Mesendoderm (in vitro differentiated cells): ENCODE measurements around the gene STX18.
A peak's percentile ranks its signal among the peaks of the same experiment; 100 is the strongest.

ENCODE experiments used
- DNase-seq: peaks from one replicate; pipeline ENCODE4 v3.0.0; 2013
- H2AK5ac ChIP-seq: 2 replicates; pipeline ENCODE4 v1.6.1; 2013; ENCODE audit warnings: low read length, inconsistent platforms
- H2BK120ac ChIP-seq: 2 replicates; pipeline ENCODE4 v1.6.1; 2013; ENCODE audit warnings: low read depth, mild to moderate bottlenecking, low read length, moderate library complexity, mixed read lengths
- H2BK15ac ChIP-seq: replicated peaks from 2 replicates; pipeline ENCODE4 v1.6.1; 2013; ENCODE audit warnings: low read depth, mild to moderate bottlenecking, moderate library complexity
- H2BK5ac ChIP-seq: 2 replicates; pipeline ENCODE4 v1.6.1; 2013; ENCODE audit warnings: low read length, inconsistent platforms
- H3K18ac ChIP-seq: 2 replicates; pipeline ENCODE4 v1.6.1; 2013; ENCODE audit warnings: mild to moderate bottlenecking, low read length, mixed read lengths
- H3K23ac ChIP-seq: one replicate; pipeline ENCODE4 v1.6.1; 2013; ENCODE audit warnings: low read length
- H3K27ac ChIP-seq: 2 replicates; pipeline ENCODE4 v1.5.1; 2013; ENCODE audit warnings: low read depth, mild to moderate bottlenecking, inconsistent platforms, low read length, moderate library complexity
- H3K27me3 ChIP-seq: 2 replicates; pipeline ENCODE4 v1.6.1; 2013; ENCODE audit warnings: low read length, control low read depth, mild to moderate bottlenecking, inconsistent platforms; ENCODE audit not compliant: insufficient read depth, poor library complexity
- H3K36me3 ChIP-seq: 2 replicates; pipeline ENCODE4 v1.6.1; 2013; ENCODE audit warnings: low read length, inconsistent platforms; ENCODE audit not compliant: control insufficient read depth, insufficient read depth
- H3K4ac ChIP-seq: one replicate; pipeline ENCODE4 v1.6.1; 2013; ENCODE audit warnings: low read depth, mild to moderate bottlenecking, low read length, moderate library complexity
- H3K4me1 ChIP-seq: 2 replicates; pipeline ENCODE4 v1.6.1; 2013; ENCODE audit warnings: low read depth, low read length, inconsistent platforms; ENCODE audit not compliant: control insufficient read depth
- H3K4me2 ChIP-seq: 2 replicates; pipeline ENCODE4 v1.6.1; 2013; ENCODE audit warnings: low read length
- H3K4me3 ChIP-seq: 2 replicates; pipeline ENCODE4 v1.5.1; 2013; ENCODE audit warnings: mild to moderate bottlenecking, low read length
- H3K56ac ChIP-seq: one replicate; pipeline ENCODE4 v1.6.1; 2013; ENCODE audit warnings: low read length
- H3K79me1 ChIP-seq: 2 replicates; pipeline ENCODE4 v1.6.1; 2013; ENCODE audit warnings: low read length, inconsistent platforms
- H3K79me2 ChIP-seq: 2 replicates; pipeline ENCODE4 v1.6.1; 2013; ENCODE audit warnings: mild to moderate bottlenecking, low read length; ENCODE audit not compliant: control insufficient read depth, insufficient read depth
- H3K9ac ChIP-seq: 2 replicates; pipeline ENCODE4 v1.6.1; 2013; ENCODE audit warnings: low read length, inconsistent platforms
- H4K5ac ChIP-seq: one replicate; pipeline ENCODE4 v1.6.1; 2013; ENCODE audit warnings: low read length
- H4K8ac ChIP-seq: one replicate; pipeline ENCODE4 v1.6.1; 2013; ENCODE audit warnings: low read depth, mild to moderate bottlenecking, control low read depth, low read length, moderate library complexity
- WGBS: extraction: QIAGEN DNeasy Blood & Tissue Kit; methylation state at CpG from one replicate; pipeline ENCODE4 v1.1.7; 2013; ENCODE audit warnings: low lambda C conversion rate, missing lambda C conversion rate; ENCODE audit not compliant: insufficient coverage; ENCODE audit errors: extremely low coverage; 5-methylcytosine and 5-hydroxymethylcytosine counted together

STX18 gene

DNA sequence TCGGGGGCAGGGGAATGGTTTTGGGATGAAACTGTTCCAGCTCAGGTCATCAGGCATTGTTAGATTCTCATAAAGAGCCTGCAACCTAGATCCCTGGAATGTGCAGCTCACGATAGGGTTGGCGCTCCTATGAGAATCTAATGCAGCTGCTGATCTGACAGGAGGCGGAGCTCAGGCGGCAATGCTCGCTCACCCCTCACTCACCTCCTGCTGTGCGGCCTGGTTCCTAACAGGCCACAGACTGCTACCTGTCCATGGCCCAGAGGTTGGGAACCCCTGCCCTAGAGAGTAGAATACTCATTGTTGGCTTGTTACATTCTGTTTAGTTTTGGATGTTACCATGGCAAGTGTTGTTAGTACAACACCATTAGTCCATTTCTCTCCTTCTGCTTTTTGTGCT is 40.8 kb upstream of the STX18 start:
- H3K27ac ChIP-seq = no peak overlapping the region
- H3K4me3 ChIP-seq = no peak overlapping the region
- H3K23ac ChIP-seq = no peak overlapping the region
- no peak overlapping the region for H4K5ac ChIP-seq
- peaks cover 7% of the 10 kb centered on the region for H3K4me1 ChIP-seq
- H2BK5ac ChIP-seq = no peak overlapping the region
- no peaks in the 10 kb centered on the region for H3K79me2 ChIP-seq
- WGBS = no CpG with 5 or more reads among the region's 7 CpGs
- H4K8ac ChIP-seq = no peak overlapping the region
- H3K4ac ChIP-seq = no peak overlapping the region
- H2BK15ac ChIP-seq = no peak overlapping the region
- H3K36me3 ChIP-seq = no peaks in the 10 kb centered on the region
- no peak overlapping the region for H3K56ac ChIP-seq
- no peak overlapping the region for H3K18ac ChIP-seq
- H3K27me3 ChIP-seq = no peaks in the 10 kb centered on the region
- no peak overlapping the region for H3K9ac ChIP-seq
- no peaks in the 10 kb centered on the region for H3K79me1 ChIP-seq
- H2AK5ac ChIP-seq = no peak overlapping the region
- peak; percentile 32 for DNase-seq
- H3K4me2 ChIP-seq = no peak overlapping the region
- H2BK120ac ChIP-seq = no peak overlapping the region

- Histone ChIP-seq H3K36me3 (no peaks in the 10 kb centered on the region), H3K27me3 (no peaks in the 10 kb centered on the region), H2BK15ac (no peak overlapping the region), H3K4me1 (peaks cover 7% of the 10 kb centered on the region), H3K18ac (no peak overlapping the region), H3K56ac (no peak overlapping the region), H3K23ac (no peak overlapping the region), H4K8ac (no peak overlapping the region), H3K4me3 (no peak overlapping the region), H2AK5ac (no peak overlapping the region), H2BK120ac (no peak overlapping the region), H3K9ac (no peak overlapping the region), H3K27ac (no peak overlapping the region), H3K79me1 (no peaks in the 10 kb centered on the region), H4K5ac (no peak overlapping the region), H2BK5ac (no peak overlapping the region), H3K79me2 (no peaks in the 10 kb centered on the region), H3K4me2 (no peak overlapping the region), H3K4ac (no peak overlapping the region)
- WGBS = no CpG with 5 or more reads among the region's 2 CpGs
- DNase-seq = no peak
These were observed 38.6 kb upstream of the STX18 start for GRCh38 chr4:4580494-4580893.

GRCh38 chr4:4578981-4579380 is 37.1 kb upstream of the STX18 start:
- Histone ChIP-seq H3K27ac (no peak overlapping the region), H3K4me3 (no peak overlapping the region)
- peak; percentile 59 for DNase-seq

DNA sequence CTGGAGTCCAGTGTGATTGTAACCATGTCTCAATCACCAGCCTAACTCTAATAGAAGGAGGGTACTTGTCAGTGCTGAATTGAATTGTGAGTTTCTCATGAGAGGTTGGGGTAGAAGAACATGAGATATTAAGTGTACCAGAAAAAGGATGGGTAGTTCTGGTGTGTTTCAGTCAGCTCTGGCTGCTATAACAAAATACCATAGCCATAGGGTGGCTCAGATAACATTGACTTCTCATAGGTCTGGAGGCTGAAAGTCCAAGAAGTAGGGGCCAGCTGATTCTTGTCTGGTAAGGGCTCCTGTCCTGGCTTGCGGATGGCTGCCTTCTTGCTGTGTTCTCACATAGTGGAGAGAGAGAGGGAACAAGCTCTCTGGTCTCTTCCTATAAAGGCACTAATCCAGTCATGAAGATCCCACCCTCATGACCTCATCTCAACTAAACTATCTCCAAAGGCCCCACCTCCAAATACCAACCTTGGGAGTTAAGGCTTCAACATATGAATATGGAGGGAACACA is 35.6 kb upstream of the STX18 start:
- Histone ChIP-seq H3K56ac (no peak overlapping the region), H3K9ac (no peak overlapping the region), H3K4me3 (no peak overlapping the region), H3K4ac (no peak overlapping the region), H2BK120ac (no peak overlapping the region), H3K4me2 (no peak overlapping the region), H3K4me1 (peaks cover 9% of the 10 kb centered on the region), H2BK15ac (no peak overlapping the region), H3K27me3 (no peaks in the 10 kb centered on the region), H3K23ac (no peak overlapping the region), H2AK5ac (no peak overlapping the region), H3K27ac (no peak overlapping the region), H3K79me2 (no peaks in the 10 kb centered on the region), H3K18ac (no peak overlapping the region), H3K79me1 (no peaks in the 10 kb centered on the region), H4K5ac (no peak overlapping the region), H3K36me3 (no peaks in the 10 kb centered on the region), H4K8ac (no peak overlapping the region), H2BK5ac (no peak overlapping the region)
- WGBS = no CpG with 5 or more reads among the region's 1 CpG
- no peak for DNase-seq

More at GRCh38 chr4:4578981-4579380, 37.1 kb upstream of the STX18 start:
- no peaks in the 10 kb centered on the region for H3K79me2 ChIP-seq
- no peaks in the 10 kb centered on the region for H3K79me1 ChIP-seq
- H3K27me3 ChIP-seq = no peaks in the 10 kb centered on the region
- H3K4ac ChIP-seq = no peak overlapping the region
- no peak overlapping the region for H2BK120ac ChIP-seq
- no peak overlapping the region for H4K8ac ChIP-seq
- H2AK5ac ChIP-seq = no peak overlapping the region
- H2BK5ac ChIP-seq = no peak overlapping the region
- WGBS = no CpG with 5 or more reads among the region's 5 CpGs
- H4K5ac ChIP-seq = no peak overlapping the region
- H3K18ac ChIP-seq = no peak overlapping the region
- no peaks in the 10 kb centered on the region for H3K36me3 ChIP-seq
- H3K4me1 ChIP-seq = peaks cover 9% of the 10 kb centered on the region
- no peak overlapping the region for H3K23ac ChIP-seq
- no peak overlapping the region for H3K9ac ChIP-seq
- no peak overlapping the region for H3K56ac ChIP-seq
- H3K4me2 ChIP-seq = no peak overlapping the region
- H2BK15ac ChIP-seq = no peak overlapping the region

- no peak overlapping the region for H3K4me3 ChIP-seq
- H3K79me2 ChIP-seq = no peaks in the 10 kb centered on the region
- DNase-seq = peak; percentile 94
- peak overlapping the region; percentile 61 for H3K9ac ChIP-seq
- peak overlapping the region; percentile 62 for H3K4me2 ChIP-seq
- H2AK5ac ChIP-seq = peak overlapping the region; percentile 19
- no peak overlapping the region for H4K5ac ChIP-seq
- no peak overlapping the region for H3K23ac ChIP-seq
- H3K36me3 ChIP-seq = no peaks in the 10 kb centered on the region
- no peak overlapping the region for H3K27ac ChIP-seq
- H3K4ac ChIP-seq = no peak overlapping the region
- H3K4me1 ChIP-seq = peaks cover 9% of the 10 kb centered on the region
- H2BK120ac ChIP-seq = no peak overlapping the region
- no peak overlapping the region for H4K8ac ChIP-seq
- peak overlapping the region; percentile 77 for H3K56ac ChIP-seq
- H3K27me3 ChIP-seq = no peaks in the 10 kb centered on the region
- no peaks in the 10 kb centered on the region for H3K79me1 ChIP-seq
- H2BK15ac ChIP-seq = no peak overlapping the region
- H2BK5ac ChIP-seq = no peak overlapping the region
- no CpG with 5 or more reads among the region's 71 CpGs for WGBS
- peak overlapping the region; percentile 2 for H3K18ac ChIP-seq
These were observed 33.7 kb upstream of the STX18 start for GRCh38 chr4:4575284-4576211.
